ENCODE results near the gene STAT2. TPM values are rescaled to one million over a fixed set of nuclear protein-coding genes. Genes with fewer than 3 reads are reported as not detected.

The STAT2 gene
- total and polyA plus RNA-seq, 9 of the 15 experiments (the other 6 are each of a cell fraction or from before 2014, with no cell fraction given): 15.5 to 46.9 (median 40.1) TPM

DNA sequence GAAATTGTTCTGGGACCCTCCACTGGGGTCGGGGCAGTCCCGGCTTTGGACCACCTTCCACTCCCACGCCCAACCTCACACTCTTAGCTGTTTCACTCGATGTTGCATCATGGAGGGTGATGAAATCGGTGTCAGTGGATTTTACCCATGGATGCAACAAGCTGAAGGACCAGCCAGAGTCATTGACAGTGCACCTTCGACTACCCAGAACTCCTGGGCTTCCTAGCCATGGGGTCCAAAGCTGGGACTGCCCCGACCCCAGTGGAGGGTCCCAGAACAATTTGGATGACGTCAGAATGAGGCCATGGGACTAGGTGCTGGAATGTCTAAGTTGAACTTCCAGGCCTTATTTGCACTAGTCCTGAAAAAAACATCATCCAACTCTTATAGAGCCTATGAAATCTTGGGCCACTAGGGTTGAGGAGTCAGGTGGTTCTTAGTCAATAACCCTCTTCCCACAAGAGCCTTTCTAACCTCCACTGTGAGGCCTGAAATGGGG lies 22.1 kb downstream of the STAT2 start (continued):
- TF ChIP-seq TSHZ1 (CRISPR knock-in tag; IDR thresholded peaks at IDR 0.05): no peak
- no peak for TF ChIP-seq POU5F1 (IDR thresholded peaks at IDR 0.05; ENCODE audit: borderline replicate concordance, low read depth, low read length, partially characterized antibody)
- TF ChIP-seq RFX1 (IDR thresholded peaks at IDR 0.05): no peak
- TF ChIP-seq ZKSCAN1 (IDR thresholded peaks at IDR 0.05; ENCODE audit: low read depth, low read length): no peak
- TF ChIP-seq ZBTB17 (CRISPR knock-in tag; IDR thresholded peaks at IDR 0.05): 0 out of 2 replicates have a peak, but pooled peaks have one; percentile 53
- no peak for TF ChIP-seq ARID2 (IDR thresholded peaks at IDR 0.05)
- no peak for TF ChIP-seq ZNF408 (CRISPR knock-in tag; IDR thresholded peaks at IDR 0.05; ENCODE audit: low read depth)
- no peak for TF ChIP-seq KLF10 (CRISPR knock-in tag; IDR thresholded peaks at IDR 0.05)
- TF ChIP-seq NFE2L1 (tag; IDR thresholded peaks at IDR 0.05; ENCODE audit: borderline replicate concordance, low read depth): no peak
- TF ChIP-seq CEBPG (CRISPR knock-in tag; IDR thresholded peaks at IDR 0.05): peak; percentile 98
- TF ChIP-seq CEBPG (tag; conservative IDR thresholded peaks at IDR 0.05 in 1 of 2, IDR thresholded peaks at IDR 0.05 in 1 of 2): peak; percentile 95 to 99
- no peak for TF ChIP-seq OTX1 (CRISPR knock-in tag; IDR thresholded peaks at IDR 0.05)
- TF ChIP-seq ZBTB9 (CRISPR knock-in tag; IDR thresholded peaks at IDR 0.05): peak; percentile 72
- TF ChIP-seq FOXK2 (conservative IDR thresholded peaks at IDR 0.05 in 1 of 2, IDR thresholded peaks at IDR 0.05 in 1 of 2; ENCODE audit: low read depth in 2 of 2): no peak
- TF ChIP-seq ZNF184 (CRISPR knock-in tag; IDR thresholded peaks at IDR 0.05): no peak
- TF ChIP-seq KLF6 (CRISPR knock-in tag; IDR thresholded peaks at IDR 0.05; ENCODE audit: borderline replicate concordance): peak; percentile 78; the same call in 1 of the 2 replicates
- TF ChIP-seq TEAD4 (IDR thresholded peaks at IDR 0.05; ENCODE audit: low read length): no peak
- TF ChIP-seq TEAD4 (CRISPR knock-in tag; IDR thresholded peaks at IDR 0.05; ENCODE audit: borderline replicate concordance): no peak
- TF ChIP-seq MBD2 (IDR thresholded peaks at IDR 0.05; ENCODE audit: borderline replicate concordance, low read depth): no peak
- TF ChIP-seq BCL6 (CRISPR knock-in tag; IDR thresholded peaks at IDR 0.05): peak; percentile 16
- no peak for TF ChIP-seq CBFA2T3 (IDR thresholded peaks at IDR 0.05)
- no peak; a peak in 1 of 4 replicates for TF ChIP-seq MAZ (CRISPR knock-in tag; conservative IDR thresholded peaks at IDR 0.05 in 1 of 2, IDR thresholded peaks at IDR 0.05 in 1 of 2)
- TF ChIP-seq DEAF1 (CRISPR knock-in tag; IDR thresholded peaks at IDR 0.05): 0 out of 2 replicates have a peak, but pooled peaks have one; percentile 12
- TF ChIP-seq BCOR (IDR thresholded peaks at IDR 0.05): no peak

Data from K562 (cell line).